GM19324 (cell line): ENCODE data around the gene L3MBTL4.
"Not testable (repeated sequence)": the region's sequence is repeated elsewhere in the genome, so short reads cannot be mapped to it uniquely, and the experiment has no call there.

Experiments used
- ATAC-seq: cut with Tn5 transposase; IDR thresholded peaks from one replicate; pipeline ENCODE4 v1.9.1; 2021; ENCODE audit warnings: mild to moderate bottlenecking, moderate library complexity; ENCODE audit not compliant: unreplicated experiment, low FRiP score

The L3MBTL4 gene

GRCh38 chr18:6132751-6133368 is 281.9 kb downstream of the L3MBTL4 start:
- no peak for ATAC-seq

- no peak for ATAC-seq
Observed at GRCh38 chr18:6120820-6121279, 293.9 kb downstream of the L3MBTL4 start.

GRCh38 chr18:6119761-6120160 is 294.9 kb downstream of the L3MBTL4 start:
- ATAC-seq: no peak

GRCh38 chr18:6118080-6118479 is 296.6 kb downstream of the L3MBTL4 start:
- no peak for ATAC-seq

GRCh38 chr18:6115710-6116109 is 299.0 kb downstream of the L3MBTL4 start:
- no peak for ATAC-seq

GRCh38 chr18:6113650-6114049 is 301.1 kb downstream of the L3MBTL4 start:
- ATAC-seq: no peak

- no peak for ATAC-seq
Observed at GRCh38 chr18:6111726-6112125, 303.0 kb downstream of the L3MBTL4 start.

- ATAC-seq: no peak
Observed at GRCh38 chr18:6109743-6110142, 305.0 kb downstream of the L3MBTL4 start.

DNA sequence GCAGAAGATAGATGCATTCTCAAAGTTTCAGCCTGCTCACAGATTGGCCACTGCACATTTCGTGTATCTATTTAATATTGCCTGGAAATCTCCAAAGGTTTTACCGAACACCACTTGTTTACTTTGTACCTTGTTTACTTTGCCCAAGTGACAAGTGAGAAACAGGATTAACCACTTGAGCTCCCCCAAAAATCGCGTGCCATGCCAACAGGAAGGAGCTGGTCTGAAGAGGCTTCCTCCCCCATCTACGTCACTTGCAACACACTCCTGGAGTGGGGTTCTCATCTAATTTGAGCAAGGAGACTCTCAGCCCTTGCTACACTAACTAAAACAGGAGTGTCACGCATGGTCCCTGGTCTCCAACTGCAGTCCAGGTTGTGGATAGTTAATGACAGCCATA is 306.9 kb downstream of the L3MBTL4 start:
- no peak for ATAC-seq

DNA sequence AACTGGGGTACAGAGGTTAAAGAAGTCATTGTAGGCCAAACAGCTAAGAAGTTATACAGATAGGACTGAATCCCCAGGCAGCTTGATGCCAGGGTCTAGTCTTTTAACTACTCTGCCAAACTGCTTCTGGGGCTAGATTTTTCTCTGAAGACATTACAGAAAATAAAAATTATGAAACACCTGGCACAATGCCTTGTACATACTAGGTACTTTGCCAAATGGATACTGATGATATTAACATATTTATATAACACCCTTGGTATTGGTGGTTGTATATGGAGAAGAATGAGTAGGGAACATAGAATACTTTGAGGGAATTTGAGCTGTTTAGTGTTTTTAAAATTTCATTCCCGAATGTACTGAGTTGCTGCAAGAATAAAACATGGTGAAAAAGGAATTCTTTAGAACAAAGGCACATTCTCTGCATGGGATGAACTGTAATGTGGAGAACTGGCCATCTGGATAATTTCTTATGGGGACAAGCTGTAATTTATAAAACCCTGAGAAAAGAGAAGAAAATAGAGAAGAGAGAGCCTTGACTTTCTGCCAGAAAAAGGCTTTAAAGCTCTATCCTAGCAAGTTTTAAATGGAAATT is 308.5 kb downstream of the L3MBTL4 start:
- no peak for ATAC-seq

GRCh38 chr18:6103741-6104140 is 311.0 kb downstream of the L3MBTL4 start:
- no peak for ATAC-seq

DNA sequence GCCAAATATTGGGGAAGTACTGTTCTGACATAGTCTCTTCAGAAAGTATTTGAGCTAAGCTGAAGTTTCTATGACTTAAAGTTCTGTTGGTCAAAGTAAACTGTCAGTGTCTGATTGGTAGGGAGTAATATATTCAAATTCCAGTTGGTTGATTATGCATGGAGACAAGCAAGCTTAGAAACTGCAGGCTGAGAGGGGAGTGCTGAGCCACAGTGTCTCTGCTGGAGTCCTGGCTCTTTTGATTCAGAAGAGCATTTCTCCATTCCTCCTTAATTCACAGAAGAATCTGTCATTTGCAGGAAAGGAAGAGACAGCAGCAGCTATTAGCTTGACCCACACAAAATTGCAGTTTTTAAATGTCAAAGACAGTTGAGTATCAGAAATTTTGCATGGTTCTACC is 318.0 kb downstream of the L3MBTL4 start:
- ATAC-seq: no peak

GRCh38 chr18:6088432-6088831 is 326.3 kb downstream of the L3MBTL4 start:
- no peak for ATAC-seq

DNA sequence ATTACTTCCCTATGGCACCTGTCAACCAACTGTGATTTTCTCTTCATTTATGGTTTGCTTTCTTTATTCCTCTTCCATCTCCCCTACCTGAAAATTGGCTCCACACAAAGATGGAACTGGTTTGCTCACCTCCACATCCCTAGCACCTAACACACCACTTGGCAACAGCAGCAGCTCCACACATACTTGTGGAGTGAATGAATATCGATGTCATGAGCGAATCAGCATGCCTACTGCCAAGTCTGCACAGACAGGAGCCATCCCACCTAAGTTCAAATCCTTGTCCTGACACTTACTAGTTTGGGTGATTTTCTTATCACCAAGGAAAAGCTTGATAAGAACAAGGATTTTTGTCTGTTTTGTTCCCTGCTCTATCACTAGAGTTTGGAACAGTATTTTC is 328.0 kb downstream of the L3MBTL4 start:
- no peak for ATAC-seq

GRCh38 chr18:6079406-6079805 is 335.3 kb downstream of the L3MBTL4 start:
- no peak for ATAC-seq

- no peak for ATAC-seq
Observed at GRCh38 chr18:6078877-6079276, 335.8 kb downstream of the L3MBTL4 start.

GRCh38 chr18:6072423-6072822 is 342.3 kb downstream of the L3MBTL4 start:
- ATAC-seq: not testable (repeated sequence)

DNA sequence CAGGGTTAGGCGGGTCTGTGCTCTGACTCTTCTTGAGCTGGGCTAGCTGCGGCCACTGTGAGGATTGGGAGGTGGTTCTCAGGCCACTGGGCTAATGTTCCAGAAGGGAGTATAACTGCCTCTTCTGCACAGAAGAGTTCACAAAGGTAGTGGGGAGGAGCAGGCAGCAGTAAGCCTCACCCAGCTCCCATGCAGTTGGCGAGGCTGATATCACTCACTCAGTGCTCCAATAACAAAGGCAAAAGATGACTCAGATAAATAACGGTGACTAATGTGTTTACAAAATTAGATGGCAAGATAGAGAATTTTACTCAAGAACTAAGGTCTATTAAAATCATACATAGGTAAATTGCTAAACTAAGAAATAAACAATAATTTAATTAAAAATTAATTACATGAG is 345.2 kb downstream of the L3MBTL4 start:
- no peak for ATAC-seq

GRCh38 chr18:6069103-6069502 is 345.6 kb downstream of the L3MBTL4 start:
- no peak for ATAC-seq

GRCh38 chr18:6060149-6060548 is 354.6 kb downstream of the L3MBTL4 start:
- no peak for ATAC-seq

DNA sequence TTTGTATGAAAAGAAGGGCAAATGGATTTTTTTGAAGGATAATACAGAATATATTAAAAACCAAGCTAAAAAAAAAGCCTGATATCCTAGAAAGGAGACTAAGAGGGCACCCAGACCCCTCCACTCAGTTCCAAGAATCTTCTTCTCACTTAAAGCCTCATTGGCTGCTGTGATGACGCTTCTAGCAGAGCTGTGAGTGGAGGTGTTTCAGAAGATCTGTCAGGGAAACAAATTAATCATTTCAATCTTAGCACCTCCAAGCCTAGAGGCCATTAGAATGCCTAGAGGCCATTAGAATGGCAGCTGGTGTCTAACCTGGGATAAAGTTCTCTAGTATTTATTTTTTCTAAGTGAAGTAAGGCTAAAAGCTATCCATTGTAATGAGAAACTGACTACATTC is 355.2 kb downstream of the L3MBTL4 start:
- ATAC-seq: no peak

DNA sequence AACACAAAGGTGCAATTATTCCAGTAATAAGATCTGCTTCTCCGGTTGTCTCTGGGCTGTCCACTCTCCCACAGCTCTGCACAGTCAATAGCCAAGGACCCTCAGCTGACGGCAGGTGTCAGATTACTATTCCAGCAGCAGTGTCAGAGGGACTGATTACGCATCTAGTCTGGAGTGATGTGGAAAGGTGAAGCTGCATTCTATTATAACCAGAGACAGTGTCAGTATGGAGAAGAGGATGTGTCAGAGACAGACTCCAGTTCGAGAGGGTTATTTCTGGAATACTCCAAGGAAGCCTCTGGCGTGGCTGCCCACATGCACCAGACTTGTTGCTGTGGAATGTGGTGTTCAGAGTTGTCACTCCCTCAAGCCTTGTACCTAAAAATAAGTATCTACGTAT is 355.8 kb downstream of the L3MBTL4 start:
- ATAC-seq: no peak
